ENCODE data around the gene CABCOCO1.

- TF ChIP-seq CTCF (IDR thresholded peaks at IDR 0.05), result no peak
- TF ChIP-seq POLR2A (IDR thresholded peaks at IDR 0.05), result no peak
These were observed 19.4 kb upstream of the CABCOCO1 start for GRCh38 chr10:61643316-61643751.

Data from heart left ventricle (tissue), 13 donors.